ENCODE data around the gene HDAC9.

GRCh38 chr7:18511351-18512140 is 16.0 kb downstream of the HDAC9 start:
- TF ChIP-seq CTCF (IDR thresholded peaks at IDR 0.05) (no peak), POLR2A (IDR thresholded peaks at IDR 0.05) (no peak)
